ENCODE results near the gene CTNNA1.
"Not testable (repeated sequence)": the region's sequence is repeated elsewhere in the genome, so short reads cannot be mapped to it uniquely, and the experiment has no call there.

CTNNA1 gene, protein sequence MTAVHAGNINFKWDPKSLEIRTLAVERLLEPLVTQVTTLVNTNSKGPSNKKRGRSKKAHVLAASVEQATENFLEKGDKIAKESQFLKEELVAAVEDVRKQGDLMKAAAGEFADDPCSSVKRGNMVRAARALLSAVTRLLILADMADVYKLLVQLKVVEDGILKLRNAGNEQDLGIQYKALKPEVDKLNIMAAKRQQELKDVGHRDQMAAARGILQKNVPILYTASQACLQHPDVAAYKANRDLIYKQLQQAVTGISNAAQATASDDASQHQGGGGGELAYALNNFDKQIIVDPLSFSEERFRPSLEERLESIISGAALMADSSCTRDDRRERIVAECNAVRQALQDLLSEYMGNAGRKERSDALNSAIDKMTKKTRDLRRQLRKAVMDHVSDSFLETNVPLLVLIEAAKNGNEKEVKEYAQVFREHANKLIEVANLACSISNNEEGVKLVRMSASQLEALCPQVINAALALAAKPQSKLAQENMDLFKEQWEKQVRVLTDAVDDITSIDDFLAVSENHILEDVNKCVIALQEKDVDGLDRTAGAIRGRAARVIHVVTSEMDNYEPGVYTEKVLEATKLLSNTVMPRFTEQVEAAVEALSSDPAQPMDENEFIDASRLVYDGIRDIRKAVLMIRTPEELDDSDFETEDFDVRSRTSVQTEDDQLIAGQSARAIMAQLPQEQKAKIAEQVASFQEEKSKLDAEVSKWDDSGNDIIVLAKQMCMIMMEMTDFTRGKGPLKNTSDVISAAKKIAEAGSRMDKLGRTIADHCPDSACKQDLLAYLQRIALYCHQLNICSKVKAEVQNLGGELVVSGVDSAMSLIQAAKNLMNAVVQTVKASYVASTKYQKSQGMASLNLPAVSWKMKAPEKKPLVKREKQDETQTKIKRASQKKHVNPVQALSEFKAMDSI

DNA sequence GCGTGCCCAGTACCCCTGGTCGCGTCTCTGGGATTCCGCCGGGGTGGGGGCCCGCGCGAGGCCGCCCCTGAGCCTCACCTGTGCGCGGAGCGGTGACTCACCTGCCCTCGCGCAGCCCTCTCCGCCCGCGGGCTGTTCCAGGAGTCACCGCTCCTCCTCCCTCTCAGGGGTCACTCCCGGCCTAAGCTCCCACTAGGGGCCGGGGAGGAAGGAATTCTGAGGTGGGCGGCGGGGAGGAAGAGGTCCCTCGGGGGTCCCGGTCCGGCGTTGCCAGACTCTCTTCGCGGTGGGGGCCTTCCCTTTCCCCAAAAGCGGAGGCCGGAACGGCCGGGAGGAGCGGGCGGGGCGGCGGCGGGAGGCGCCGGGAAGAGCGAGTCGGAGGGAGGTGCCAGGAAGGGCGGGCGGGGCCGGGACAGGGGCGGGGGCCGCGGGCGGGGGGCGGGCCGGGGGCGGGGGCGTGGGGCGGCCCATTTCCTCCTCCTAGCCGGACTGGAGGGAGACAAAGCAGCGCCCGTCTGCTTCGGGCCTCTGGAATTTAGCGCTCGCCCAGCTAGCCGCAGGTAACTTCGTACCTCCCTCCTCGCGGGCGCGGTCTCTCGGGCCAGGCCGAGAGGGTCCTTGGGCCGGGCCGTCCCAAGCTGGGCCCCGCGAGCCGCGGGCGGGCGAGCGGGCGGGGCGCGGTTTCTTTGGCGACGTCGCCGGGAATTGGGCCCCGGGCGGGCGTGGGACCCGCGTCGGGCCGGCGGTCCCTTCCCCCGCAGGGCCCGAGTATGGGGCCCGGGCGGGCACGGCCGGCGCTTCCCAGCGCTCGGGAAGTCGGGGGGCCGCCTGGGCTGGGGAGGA, at the start of gene CTNNA1:
CTNNA1 (plus strand) TSS at position 475 of the 843 bp plus-strand sequence. CDS start 28,500 bp downstream, outside the sequence.
- peak; percentile 75 for DNase-seq (ENCODE audit: low spot score)

DNA sequence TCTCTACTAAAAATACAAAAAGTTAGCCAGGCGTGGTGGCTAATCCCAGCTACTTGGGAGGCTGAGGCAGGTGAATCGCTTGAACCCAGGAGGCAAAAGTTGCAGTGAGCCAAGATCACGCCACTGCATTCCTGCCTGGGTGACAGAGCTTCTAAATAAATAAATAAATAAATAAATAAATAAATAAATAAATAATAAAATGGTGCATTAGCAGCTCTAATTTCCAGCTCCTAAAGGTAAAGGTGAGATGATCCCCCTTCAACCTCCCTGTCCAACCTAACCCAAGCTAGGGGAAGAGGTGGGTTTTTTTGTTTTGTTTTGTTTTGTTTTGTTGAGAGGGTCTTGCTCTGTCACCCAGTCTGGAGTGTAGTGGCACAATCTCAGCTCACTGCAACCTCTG, 49.4 kb upstream of the CTNNA1 start:
- not testable (repeated sequence) for DNase-seq (ENCODE audit: low spot score)

DNA sequence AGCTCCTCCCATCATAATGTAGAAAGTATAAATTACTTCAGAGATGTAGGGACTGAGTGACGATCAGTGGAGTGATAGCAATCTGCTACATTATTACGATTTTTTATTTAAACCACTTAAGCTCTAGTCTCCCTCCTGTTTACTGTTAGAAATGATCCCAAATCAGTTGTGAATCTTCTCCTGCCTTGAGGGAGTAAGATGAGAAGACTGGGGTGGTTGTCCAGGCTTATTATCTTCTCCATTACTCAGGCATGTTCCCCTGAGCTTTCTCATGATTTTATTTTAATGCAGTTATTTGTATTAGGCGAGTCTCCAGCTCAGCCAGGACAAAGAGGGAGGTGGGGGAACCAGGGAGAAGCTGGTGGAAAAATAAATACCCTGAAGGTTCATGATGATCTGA, 48.2 kb upstream of the CTNNA1 start:
- DNase-seq (ENCODE audit: low spot score): no peak

DNA sequence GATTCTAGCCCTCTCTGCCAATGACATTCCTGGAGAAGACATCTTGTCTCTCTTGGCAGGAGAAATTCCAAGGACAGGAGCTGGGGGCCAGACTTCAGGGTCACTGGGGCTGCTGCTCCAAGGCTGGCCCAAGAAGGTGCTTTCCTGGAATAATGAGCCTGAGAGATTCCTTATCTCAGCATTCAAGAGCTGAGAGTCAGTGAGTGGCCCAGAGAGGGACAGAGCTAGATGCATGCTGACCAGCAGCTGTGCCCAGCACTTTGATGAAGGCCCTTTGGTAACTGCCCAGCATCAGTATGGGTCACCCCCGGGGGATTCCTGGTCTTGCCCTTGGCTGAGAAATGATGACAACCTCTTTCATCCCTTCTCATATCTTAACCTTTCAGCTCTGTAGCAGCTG, 47.7 kb upstream of the CTNNA1 start:
- DNase-seq (ENCODE audit: low spot score): no peak

DNA sequence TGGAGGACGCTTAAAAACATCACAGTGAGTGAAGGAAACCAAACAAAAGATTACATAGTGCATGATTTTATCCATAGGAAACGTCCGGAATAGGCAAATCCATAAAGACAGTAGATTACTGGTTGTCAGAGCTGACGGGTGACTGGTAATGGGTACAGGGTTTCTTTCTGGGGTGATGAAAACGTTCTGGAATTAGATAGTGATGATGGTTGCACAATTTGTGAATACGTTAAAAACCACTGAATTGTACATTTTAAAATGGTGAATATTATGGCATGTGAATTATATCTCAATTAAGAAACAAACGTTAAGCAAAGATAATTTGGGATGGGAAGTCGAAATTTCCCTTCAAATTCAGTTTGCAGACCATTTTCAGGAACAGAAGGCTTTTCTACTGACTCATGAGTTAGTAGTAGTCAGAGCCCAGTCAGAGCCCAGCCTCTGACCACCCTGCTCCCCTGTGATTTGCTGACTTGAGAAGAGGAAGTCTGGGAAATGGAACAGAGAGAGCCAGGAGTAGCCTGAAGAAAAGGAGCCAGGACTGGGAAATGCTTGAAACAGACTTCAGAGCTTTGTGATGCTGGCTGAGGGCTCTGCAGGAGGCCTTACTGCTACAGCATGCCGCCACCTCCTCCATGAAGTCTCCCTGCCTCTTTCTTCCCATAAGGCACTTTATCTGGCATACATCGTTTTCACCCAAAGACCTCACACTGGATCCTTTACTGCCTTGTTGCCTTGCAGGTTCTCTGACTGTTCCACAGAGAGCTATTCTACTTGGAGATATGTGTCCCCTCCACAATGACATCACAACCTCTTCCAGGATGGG, 46.4 kb upstream of the CTNNA1 start:
- DNase-seq (ENCODE audit: low spot score): no peak

DNA sequence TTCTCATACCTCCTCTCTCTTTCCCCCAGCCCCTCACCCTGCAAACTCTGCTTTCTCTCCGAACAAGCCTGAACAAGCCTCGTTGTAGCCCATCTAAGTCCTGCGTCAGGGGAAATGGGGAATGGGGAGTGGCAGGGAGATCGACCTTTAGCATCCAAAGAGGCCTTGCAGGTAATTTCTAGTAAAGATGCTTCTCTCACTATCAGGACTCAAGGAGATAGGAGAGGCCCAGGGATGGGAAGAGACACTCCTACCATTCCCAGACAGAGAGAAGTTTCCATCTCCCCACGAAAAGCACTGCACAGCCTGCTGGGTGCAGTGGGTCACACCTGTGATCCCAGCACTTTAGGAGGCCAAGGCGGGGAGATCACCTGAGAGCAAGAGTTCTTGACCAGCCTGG, 44.4 kb upstream of the CTNNA1 start:
- DNase-seq (ENCODE audit: low spot score): no peak

DNA sequence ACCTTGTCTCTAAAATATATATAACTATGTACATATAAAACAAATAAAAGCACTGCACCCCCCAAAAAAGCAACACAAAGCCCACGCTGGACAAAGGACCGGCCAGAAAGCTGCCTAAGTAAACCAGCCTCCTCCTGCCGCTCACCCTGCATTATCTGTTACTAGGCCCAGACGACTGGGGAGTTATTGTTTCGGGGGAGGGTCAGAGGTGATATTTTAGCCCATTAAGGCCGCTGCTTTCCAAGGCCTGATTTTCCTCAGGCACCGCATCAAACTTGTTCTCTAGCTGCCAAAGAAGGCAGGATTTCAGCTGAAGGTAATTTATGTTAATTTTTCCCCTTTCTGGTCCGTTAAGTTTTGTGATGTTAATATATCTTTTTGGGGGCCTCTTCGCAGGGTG, 44.0 kb upstream of the CTNNA1 start:
- no peak for DNase-seq (ENCODE audit: low spot score)

DNA sequence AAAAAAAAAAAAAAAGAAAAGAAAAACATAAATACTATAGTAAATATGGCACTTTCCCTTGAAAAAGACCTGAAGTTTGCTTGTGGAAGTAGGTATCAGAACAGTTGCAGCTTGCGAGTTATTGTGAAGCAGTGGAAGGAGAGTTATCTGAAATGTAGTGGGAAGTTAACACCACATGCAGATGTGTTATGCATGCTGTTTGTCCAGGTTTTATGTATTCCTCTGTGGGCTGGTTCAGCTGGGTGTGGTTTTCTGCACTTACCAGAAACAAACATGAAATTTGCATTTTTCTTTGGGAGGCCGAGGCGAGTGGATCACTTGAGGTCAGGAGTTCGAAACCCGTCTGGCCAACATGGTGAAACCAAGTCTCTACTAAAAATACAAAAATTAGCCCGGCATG, 42.1 kb upstream of the CTNNA1 start:
- no peak for DNase-seq (ENCODE audit: low spot score)

DNA sequence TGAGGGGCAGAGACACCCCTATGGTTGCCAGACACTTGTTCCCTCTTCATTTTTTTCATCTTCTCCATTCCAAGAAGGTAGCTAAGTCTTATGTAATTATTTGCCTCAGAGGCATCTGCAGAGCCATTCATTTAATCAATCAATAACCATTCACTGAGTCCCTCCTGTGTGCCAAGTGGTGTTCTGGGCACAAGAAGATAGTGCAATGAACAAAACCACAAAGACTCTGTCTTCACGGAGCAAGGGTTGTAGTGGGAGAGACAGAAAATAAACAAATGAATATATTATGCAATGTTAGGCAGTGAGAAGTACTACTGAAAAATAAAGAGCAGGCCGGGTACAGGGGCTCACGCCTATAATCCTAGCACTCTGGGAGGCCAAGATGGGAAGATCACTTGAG, 41.4 kb upstream of the CTNNA1 start:
- no peak for DNase-seq (ENCODE audit: low spot score)

DNA sequence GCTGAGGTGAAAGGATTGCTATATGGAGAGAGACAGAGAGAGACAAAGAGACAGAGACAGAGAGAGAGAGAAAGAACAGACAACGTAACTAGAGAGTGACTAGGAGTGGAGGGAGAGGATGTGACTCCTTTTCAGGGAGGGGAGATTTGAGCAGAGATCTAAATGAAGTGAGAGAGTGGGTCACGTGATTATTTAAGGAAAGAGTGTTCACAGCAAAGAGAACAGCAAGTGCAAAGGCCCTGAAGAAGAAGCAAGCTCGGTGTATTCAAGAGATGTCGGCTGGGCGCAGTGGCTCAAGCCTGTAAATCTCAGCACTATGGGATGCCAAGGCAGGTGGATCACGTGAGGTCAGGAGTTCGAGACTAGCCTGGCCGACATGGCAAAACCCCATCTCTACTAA, 40.9 kb upstream of the CTNNA1 start:
- no peak for DNase-seq (ENCODE audit: low spot score)

DNA sequence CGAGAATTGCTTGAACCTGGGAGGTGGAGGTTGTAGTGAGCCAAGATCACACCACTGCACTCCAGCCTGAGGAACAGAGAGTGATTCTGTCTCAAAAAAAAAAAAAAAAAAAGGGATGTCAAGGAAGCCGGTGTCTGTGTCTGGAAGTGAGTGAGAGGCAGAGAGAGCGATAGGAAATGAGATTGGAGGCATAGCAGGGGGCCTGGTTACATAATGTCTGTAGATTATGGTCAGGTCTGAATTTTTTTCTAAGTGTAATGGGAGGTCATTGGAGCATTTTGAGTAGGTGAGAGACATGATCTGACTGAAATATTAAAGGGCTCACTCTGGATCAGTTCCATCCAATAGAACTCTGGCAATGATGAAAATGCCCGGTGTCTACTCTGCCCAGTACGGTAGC, 40.4 kb upstream of the CTNNA1 start:
- DNase-seq (ENCODE audit: low spot score): no peak

DNA sequence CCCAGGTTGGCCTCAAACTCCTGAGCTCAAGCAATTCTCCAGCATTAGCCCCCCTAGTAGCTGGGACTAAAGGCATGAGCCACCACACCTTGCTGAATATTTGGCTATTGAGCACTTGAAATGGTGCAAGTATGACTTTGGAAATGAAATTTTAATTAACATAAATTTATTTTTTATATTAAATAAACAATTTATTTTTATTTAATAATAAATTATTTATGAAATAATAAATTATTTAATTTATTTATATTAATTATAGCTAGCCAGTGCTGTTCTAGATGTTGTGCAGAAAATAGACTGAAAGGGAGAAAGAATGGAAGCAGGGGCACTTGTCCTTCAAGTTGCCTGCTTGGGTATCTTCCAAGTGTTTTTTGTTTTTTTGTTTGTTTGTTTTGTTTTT, 40.0 kb upstream of the CTNNA1 start:
- no peak for DNase-seq (ENCODE audit: low spot score)

DNA sequence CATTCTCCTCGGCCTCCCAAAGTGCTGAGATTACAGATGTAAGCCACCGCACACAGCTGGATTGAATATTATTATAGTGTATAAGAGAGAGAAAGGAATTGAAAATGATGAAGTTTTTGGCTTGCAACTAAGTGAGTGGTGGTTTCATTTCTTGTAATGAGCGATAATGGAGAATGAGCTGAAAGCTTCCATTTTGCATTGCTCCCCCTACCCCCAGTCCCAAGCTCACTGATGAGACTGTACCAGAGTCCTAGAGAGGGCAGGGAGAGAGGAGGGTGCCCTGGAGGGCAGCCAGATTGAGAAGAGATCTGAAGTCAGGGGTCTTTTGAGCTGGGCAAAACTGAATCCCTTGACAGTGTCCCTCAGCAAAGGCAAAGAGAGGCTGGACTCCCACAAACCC, 38.5 kb upstream of the CTNNA1 start:
- no peak for DNase-seq (ENCODE audit: low spot score)

DNA sequence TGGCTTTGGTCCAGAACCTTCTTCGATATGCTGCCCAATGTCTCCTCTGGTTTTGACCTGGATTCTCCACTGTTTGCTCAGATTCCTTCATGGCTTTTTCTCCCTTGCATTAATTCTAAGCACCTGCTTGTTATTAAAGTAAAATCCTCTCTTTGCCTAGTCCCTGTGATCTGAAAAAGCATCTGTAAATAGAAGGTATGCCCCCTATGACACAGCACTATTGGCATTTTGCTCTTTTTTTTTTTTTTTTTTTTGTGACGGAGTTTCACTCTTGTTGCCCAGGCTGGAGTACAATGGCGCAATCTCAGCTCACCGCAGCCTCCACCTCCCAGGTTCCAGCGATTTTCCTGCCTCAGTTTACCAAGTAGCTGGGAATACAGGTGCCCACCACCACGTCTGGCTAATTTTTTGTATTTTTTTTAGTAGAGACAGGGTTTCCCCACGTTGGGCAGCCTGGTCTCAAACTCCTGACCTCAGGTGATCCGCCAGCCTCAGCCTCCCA, 37.2 kb upstream of the CTNNA1 start:
- DNase-seq (ENCODE audit: low spot score): not testable (repeated sequence)

DNA sequence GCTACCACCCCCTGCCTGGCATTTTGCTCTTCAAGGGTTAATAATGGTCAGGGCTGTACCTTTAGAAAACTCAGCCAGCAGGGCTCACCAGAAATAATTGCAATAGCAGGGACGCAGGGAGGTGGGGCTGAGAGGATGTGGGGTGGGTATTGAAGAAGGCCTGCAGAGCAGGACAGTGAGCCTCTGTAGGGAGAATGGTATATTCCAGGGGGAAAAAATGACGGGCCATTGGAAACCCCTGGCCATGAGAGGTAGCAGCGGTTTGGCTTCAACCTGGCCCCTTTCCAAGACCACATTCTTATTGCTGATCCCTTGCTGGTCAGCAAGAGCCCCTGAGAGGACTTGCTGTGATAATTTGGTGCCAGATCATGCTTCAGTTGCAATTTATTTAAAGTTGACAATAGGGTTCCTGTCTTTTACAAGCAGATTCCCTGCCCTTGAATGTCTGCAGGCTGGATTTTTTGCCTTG, 36.7 kb upstream of the CTNNA1 start:
- DNase-seq (ENCODE audit: low spot score): no peak

DNA sequence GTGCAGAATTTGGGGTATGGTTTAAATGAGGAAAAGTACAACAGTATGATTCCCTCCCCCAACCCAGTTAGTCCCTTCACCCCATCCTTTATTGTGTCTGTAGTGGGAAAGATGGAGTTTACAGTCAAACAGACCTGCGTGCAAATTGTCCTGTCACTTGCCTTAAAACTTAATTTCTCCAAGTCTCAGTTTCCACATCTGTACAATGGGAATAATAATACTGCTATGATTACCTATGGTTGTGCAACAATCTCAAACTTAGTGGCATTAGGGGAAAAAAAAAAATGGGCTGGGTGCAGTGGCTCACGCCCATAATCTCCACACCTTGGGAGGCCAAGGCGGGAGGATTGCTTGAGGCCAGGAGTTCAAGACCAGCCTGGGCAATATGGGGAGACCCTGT, 35.8 kb upstream of the CTNNA1 start:
- no peak for DNase-seq (ENCODE audit: low spot score)

DNA sequence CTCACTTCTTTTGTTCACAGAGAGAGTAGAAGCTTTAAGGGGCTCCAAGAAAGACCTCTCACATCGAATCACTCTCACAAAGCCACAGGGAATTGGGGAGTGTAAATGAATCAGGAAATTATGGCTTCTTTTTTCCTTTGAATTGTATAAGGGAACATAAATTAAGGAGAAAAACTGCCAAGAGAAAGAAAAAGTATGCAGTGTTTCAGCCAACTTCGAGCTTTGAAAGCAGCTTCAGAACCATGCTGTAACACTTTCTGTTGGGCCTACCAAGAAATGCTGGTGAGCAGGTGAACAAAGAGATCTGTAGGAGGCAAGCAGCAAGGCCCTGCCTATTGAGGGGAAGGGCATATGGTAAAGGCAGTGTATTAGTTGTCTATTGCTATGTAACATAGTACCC, 33.4 kb upstream of the CTNNA1 start:
- no peak for DNase-seq (ENCODE audit: low spot score)

DNA sequence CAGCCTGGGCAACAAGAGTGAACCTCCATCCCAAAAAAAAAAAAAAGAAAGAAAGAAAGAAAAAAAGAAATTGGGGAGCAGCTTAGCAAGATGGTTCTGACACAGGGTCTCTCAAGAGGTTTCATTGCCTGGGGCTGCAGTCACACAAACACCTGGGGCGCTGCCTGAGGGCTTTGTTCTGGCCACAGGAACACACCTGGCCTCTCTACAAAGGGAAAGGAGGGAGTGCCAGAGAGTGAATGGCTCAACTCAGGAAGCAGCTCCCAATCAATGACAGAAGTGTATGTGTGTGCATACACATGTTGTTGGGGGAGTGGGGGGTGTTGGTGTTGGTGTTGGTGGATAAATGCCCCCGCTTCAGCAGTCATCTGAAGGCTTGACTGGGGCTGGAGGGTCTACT, 32.4 kb upstream of the CTNNA1 start:
- no peak for DNase-seq (ENCODE audit: low spot score)

DNA sequence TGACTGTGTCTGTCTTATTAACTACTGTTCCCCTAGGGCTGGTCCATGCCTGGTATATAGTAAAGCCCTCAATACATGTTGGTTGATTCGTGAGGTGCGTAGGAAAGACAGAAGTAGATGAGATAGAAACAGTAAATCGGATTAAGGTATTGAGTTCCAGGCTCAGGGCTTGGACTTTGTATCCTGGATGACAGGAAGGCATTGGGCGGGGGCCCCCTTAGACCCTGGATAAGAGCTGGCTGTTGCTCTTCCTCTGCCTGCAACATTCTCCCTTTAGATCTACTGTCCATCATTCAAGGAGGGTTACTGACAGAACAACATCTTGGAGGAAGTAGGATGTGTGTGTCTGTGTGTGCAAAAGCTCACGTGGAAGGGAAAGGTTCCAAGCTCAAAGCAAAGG, 31.2 kb upstream of the CTNNA1 start:
- DNase-seq (ENCODE audit: low spot score): no peak

DNA sequence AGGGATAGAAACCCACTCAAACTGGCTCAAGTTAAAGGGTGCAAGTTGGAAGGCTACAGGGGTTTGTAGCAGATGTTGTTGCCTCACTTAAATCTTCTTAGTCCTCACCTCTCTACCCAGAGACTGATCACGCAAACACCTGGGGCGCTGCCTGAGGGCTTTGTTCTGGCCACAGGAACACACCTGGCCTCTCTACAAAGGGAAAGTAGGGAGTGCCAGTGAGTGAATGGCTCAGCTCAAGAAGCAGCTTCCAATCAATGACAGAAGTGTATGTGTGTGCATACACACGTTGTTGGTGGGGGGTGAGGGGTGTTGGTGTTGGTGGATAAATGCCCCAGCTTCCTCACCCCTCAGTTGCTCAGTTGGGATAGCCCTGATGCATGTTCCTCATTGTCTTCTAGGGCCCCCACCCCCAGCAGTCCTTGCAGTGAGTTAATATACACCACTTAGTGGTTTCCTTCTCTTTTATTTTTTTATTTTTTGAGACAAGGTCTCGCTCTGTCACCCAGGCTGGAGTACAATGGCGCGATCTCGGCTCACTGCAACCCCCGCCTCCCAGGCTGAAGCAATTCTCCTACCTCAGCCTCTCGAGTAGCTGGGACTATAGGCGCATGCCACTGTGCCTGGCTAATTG, 30.6 kb upstream of the CTNNA1 start:
- no peak for DNase-seq (ENCODE audit: low spot score)

Data from globus pallidus (tissue), 1 donor.